ENCODE measurements around the gene KLHDC3. TPM values are rescaled to one million over a fixed set of nuclear protein-coding genes. Genes with fewer than 3 reads are reported as not detected.

The KLHDC3 gene
- total and polyA plus RNA-seq, 2 of the 13 experiments (the other 11 are each of a cell fraction or from before 2014, with no cell fraction given): 78.3 to 91.5 TPM

GRCh38 chr6:42969934-42970333 is 44.1 kb upstream of the KLHDC3 start (continued):
- no peak for TF ChIP-seq PCBP1 (IDR thresholded peaks at IDR 0.05; ENCODE audit: borderline replicate concordance, low read depth, low read length)
- TF ChIP-seq ZNF44 (CRISPR knock-in tag; IDR thresholded peaks at IDR 0.05): no peak
- TF ChIP-seq ZNF281 (CRISPR knock-in tag; IDR thresholded peaks at IDR 0.05; ENCODE audit: borderline replicate concordance): peak; percentile 79
- TF ChIP-seq, protein P1, sequence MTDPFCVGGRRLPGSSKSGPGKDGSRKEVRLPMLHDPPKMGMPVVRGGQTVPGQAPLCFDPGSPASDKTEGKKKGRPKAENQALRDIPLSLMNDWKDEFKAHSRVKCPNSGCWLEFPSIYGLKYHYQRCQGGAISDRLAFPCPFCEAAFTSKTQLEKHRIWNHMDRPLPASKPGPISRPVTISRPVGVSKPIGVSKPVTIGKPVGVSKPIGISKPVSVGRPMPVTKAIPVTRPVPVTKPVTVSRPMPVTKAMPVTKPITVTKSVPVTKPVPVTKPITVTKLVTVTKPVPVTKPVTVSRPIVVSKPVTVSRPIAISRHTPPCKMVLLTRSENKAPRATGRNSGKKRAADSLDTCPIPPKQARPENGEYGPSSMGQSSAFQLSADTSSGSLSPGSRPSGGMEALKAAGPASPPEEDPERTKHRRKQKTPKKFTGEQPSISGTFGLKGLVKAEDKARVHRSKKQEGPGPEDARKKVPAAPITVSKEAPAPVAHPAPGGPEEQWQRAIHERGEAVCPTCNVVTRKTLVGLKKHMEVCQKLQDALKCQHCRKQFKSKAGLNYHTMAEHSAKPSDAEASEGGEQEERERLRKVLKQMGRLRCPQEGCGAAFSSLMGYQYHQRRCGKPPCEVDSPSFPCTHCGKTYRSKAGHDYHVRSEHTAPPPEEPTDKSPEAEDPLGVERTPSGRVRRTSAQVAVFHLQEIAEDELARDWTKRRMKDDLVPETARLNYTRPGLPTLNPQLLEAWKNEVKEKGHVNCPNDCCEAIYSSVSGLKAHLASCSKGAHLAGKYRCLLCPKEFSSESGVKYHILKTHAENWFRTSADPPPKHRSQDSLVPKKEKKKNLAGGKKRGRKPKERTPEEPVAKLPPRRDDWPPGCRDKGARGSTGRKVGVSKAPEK (CRISPR knock-in tag; IDR thresholded peaks at IDR 0.05; ENCODE audit: borderline replicate concordance): 0 out of 2 replicates have a peak, but pooled peaks have one; percentile 28
- TF ChIP-seq NFE2L2 (IDR thresholded peaks at IDR 0.05; ENCODE audit: low read length): no peak
- TF ChIP-seq REPIN1 (CRISPR knock-in tag; IDR thresholded peaks at IDR 0.05; ENCODE audit: borderline replicate concordance, low read depth): 0 out of 2 replicates have a peak, but pooled peaks have one; percentile 38
- TF ChIP-seq SIX4 (CRISPR knock-in tag; IDR thresholded peaks at IDR 0.05): no peak
- no peak for TF ChIP-seq DMAP1 (CRISPR knock-in tag; IDR thresholded peaks at IDR 0.05)
- 0 out of 2 replicates have a peak, but pooled peaks have one; percentile 49 for TF ChIP-seq ZNF740 (CRISPR knock-in tag; IDR thresholded peaks at IDR 0.05)
- peak; percentile 58; the same call in 1 of the 2 replicates for TF ChIP-seq ZNF644 (CRISPR knock-in tag; IDR thresholded peaks at IDR 0.05; ENCODE audit: low read depth)
- TF ChIP-seq, protein P2, sequence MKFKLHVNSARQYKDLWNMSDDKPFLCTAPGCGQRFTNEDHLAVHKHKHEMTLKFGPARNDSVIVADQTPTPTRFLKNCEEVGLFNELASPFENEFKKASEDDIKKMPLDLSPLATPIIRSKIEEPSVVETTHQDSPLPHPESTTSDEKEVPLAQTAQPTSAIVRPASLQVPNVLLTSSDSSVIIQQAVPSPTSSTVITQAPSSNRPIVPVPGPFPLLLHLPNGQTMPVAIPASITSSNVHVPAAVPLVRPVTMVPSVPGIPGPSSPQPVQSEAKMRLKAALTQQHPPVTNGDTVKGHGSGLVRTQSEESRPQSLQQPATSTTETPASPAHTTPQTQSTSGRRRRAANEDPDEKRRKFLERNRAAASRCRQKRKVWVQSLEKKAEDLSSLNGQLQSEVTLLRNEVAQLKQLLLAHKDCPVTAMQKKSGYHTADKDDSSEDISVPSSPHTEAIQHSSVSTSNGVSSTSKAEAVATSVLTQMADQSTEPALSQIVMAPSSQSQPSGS (CRISPR knock-in tag; IDR thresholded peaks at IDR 0.05): no peak
- TF ChIP-seq SOX5 (CRISPR knock-in tag; IDR thresholded peaks at IDR 0.05; ENCODE audit: borderline replicate concordance): peak; percentile 58; the same call in 1 of the 2 replicates
- no peak for TF ChIP-seq NRL (CRISPR knock-in tag; IDR thresholded peaks at IDR 0.05; ENCODE audit: borderline replicate concordance)
- TF ChIP-seq IRF2 (CRISPR knock-in tag; IDR thresholded peaks at IDR 0.05): 0 out of 2 replicates have a peak, but pooled peaks have one; percentile 45
- TF ChIP-seq, protein P3, sequence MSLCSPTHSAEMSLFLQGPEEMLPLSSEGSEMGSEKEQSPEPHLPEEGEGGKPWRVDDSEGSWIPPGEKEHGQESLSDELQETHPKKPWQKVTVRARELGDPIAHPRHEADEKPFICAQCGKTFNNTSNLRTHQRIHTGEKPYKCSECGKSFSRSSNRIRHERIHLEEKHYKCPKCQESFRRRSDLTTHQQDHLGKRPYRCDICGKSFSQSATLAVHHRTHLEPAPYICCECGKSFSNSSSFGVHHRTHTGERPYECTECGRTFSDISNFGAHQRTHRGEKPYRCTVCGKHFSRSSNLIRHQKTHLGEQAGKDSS (CRISPR knock-in tag; IDR thresholded peaks at IDR 0.05; ENCODE audit: borderline replicate concordance, low read depth): no peak
- TF ChIP-seq SRF (IDR thresholded peaks at IDR 0.05; ENCODE audit: low read depth, low read length): no peak
- TF ChIP-seq, protein P4, sequence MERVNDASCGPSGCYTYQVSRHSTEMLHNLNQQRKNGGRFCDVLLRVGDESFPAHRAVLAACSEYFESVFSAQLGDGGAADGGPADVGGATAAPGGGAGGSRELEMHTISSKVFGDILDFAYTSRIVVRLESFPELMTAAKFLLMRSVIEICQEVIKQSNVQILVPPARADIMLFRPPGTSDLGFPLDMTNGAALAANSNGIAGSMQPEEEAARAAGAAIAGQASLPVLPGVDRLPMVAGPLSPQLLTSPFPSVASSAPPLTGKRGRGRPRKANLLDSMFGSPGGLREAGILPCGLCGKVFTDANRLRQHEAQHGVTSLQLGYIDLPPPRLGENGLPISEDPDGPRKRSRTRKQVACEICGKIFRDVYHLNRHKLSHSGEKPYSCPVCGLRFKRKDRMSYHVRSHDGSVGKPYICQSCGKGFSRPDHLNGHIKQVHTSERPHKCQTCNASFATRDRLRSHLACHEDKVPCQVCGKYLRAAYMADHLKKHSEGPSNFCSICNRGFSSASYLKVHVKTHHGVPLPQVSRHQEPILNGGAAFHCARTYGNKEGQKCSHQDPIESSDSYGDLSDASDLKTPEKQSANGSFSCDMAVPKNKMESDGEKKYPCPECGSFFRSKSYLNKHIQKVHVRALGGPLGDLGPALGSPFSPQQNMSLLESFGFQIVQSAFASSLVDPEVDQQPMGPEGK (CRISPR knock-in tag; IDR thresholded peaks at IDR 0.05): peak; percentile 66
- TF ChIP-seq JUND (CRISPR knock-in tag; IDR thresholded peaks at IDR 0.05): no peak
- TF ChIP-seq CBFB (CRISPR knock-in tag; IDR thresholded peaks at IDR 0.05): no peak
- TF ChIP-seq SOX6 (IDR thresholded peaks at IDR 0.05): no peak
- TF ChIP-seq SOX6 (CRISPR knock-in tag; IDR thresholded peaks at IDR 0.05): peak; percentile 48; the same call in 1 of the 2 replicates
